HEK293 (cell line): Measurements from ENCODE around the gene AMPD1.
A peak's percentile ranks its signal among the peaks of the same experiment; 100 is the strongest.

Experiments used
- EGR2 ChIP-seq: fragments of 450-650 bp; formaldehyde crosslinking; IDR thresholded peaks from 2 replicates; pipeline ENCODE4 v1.5.1; 2016; ENCODE audit warnings: low read depth, missing biosample characterization, missing genetic modification characterization
- GLIS1 ChIP-seq: fragments of 450-650 bp; formaldehyde crosslinking; IDR thresholded peaks from 2 replicates; pipeline ENCODE4 v1.5.1; 2016; ENCODE audit warnings: missing biosample characterization, missing genetic modification characterization
- INSM2 ChIP-seq: fragments of 450-650 bp; formaldehyde crosslinking; IDR thresholded peaks from 2 replicates; pipeline ENCODE4 v1.5.1; 2016; ENCODE audit warnings: missing biosample characterization, missing genetic modification characterization
- KLF1 ChIP-seq: fragments of 450-650 bp; formaldehyde crosslinking; IDR thresholded peaks from 2 replicates; pipeline ENCODE4 v1.5.1; 2016; ENCODE audit warnings: missing biosample characterization, missing genetic modification characterization
- KLF10 ChIP-seq: fragments of 450-650 bp; IDR thresholded peaks from 2 replicates; pipeline ENCODE4 v1.5.1; 2018; ENCODE audit warnings: missing biosample characterization, mild to moderate bottlenecking, missing genetic modification characterization
- KLF16 ChIP-seq: fragments of 450-650 bp; formaldehyde crosslinking; IDR thresholded peaks from 2 replicates; pipeline ENCODE4 v1.5.1; 2017; ENCODE audit warnings: missing biosample characterization, missing genetic modification characterization
- KLF17 ChIP-seq: fragments of 450-650 bp; formaldehyde crosslinking; IDR thresholded peaks from 2 replicates; pipeline ENCODE4 v1.5.1; 2016; ENCODE audit warnings: missing biosample characterization, missing genetic modification characterization
- KLF7 ChIP-seq: fragments of 450-650 bp; formaldehyde crosslinking; IDR thresholded peaks from 2 replicates; pipeline ENCODE4 v1.5.1; 2016; ENCODE audit warnings: missing biosample characterization, missing genetic modification characterization, borderline replicate concordance
- KLF8 ChIP-seq: fragments of 450-650 bp; formaldehyde crosslinking; IDR thresholded peaks from 2 replicates; pipeline ENCODE4 v1.5.1; 2016; ENCODE audit warnings: missing biosample characterization, missing genetic modification characterization
- PRDM1 ChIP-seq: fragments of 450-650 bp; formaldehyde crosslinking; IDR thresholded peaks from 2 replicates; pipeline ENCODE4; 2016; ENCODE audit warnings: missing biosample characterization, missing genetic modification characterization
- SP2 ChIP-seq: fragments of 450-650 bp; formaldehyde crosslinking; IDR thresholded peaks from 2 replicates; pipeline ENCODE4 v1.5.1; 2016; ENCODE audit warnings: missing biosample characterization, missing genetic modification characterization
- SP7 ChIP-seq: fragments of 450-650 bp; formaldehyde crosslinking; IDR thresholded peaks from 2 replicates; pipeline ENCODE4 v1.5.1; 2016; ENCODE audit warnings: missing biosample characterization, missing genetic modification characterization
- ZBTB11 ChIP-seq: fragments of 450-650 bp; formaldehyde crosslinking; conservative IDR thresholded peaks from 2 replicates; pipeline ENCODE4 v1.5.1; 2016; ENCODE audit warnings: low read depth, missing biosample characterization, missing genetic modification characterization
- ZBTB17 ChIP-seq: fragments of 450-650 bp; formaldehyde crosslinking; IDR thresholded peaks from 2 replicates; pipeline ENCODE4 v1.5.1; 2016; ENCODE audit warnings: missing biosample characterization, missing genetic modification characterization
- ZNF138 ChIP-seq: fragments of 450-650 bp; formaldehyde crosslinking; IDR thresholded peaks from 2 replicates; pipeline ENCODE4 v1.5.1; 2016; ENCODE audit warnings: missing biosample characterization, missing genetic modification characterization, borderline replicate concordance
- ZNF169 ChIP-seq: fragments of 450-650 bp; formaldehyde crosslinking; IDR thresholded peaks from 2 replicates; pipeline ENCODE4 v1.5.1; 2016; ENCODE audit warnings: missing biosample characterization, missing genetic modification characterization
- ZNF214 ChIP-seq: fragments of 450-650 bp; formaldehyde crosslinking; IDR thresholded peaks from 2 replicates; pipeline ENCODE4 v1.5.1; 2017; ENCODE audit warnings: missing biosample characterization, mild to moderate bottlenecking, missing genetic modification characterization, borderline replicate concordance
- ZNF335 ChIP-seq: fragments of 450-650 bp; formaldehyde crosslinking; conservative IDR thresholded peaks from 2 replicates; pipeline ENCODE4 v1.5.1; 2016; ENCODE audit warnings: missing biosample characterization, missing genetic modification characterization
- ZNF341 ChIP-seq: fragments of 450-650 bp; formaldehyde crosslinking; IDR thresholded peaks from 2 replicates; pipeline ENCODE4; 2016; ENCODE audit warnings: low read depth, missing biosample characterization, missing genetic modification characterization
- ZNF518A ChIP-seq: fragments of 450-650 bp; formaldehyde crosslinking; conservative IDR thresholded peaks from 2 replicates; pipeline ENCODE4 v1.5.1; 2016; ENCODE audit warnings: low read depth, missing biosample characterization, missing genetic modification characterization
- ZNF596 ChIP-seq: fragments of 450-650 bp; IDR thresholded peaks from 2 replicates; pipeline ENCODE4 v1.5.0; 2018; ENCODE audit warnings: missing biosample characterization, mild to moderate bottlenecking, missing genetic modification characterization, moderate library complexity
- ZNF629 ChIP-seq: fragments of 450-650 bp; formaldehyde crosslinking; IDR thresholded peaks from 2 replicates; pipeline ENCODE4 v1.5.1; 2017; ENCODE audit warnings: missing biosample characterization, missing genetic modification characterization
- ZNF692 ChIP-seq: fragments of 450-650 bp; formaldehyde crosslinking; IDR thresholded peaks from 2 replicates; pipeline ENCODE4 v1.5.1; 2016; ENCODE audit warnings: missing biosample characterization, missing genetic modification characterization
- ZXDB ChIP-seq: fragments of 450-650 bp; formaldehyde crosslinking; IDR thresholded peaks from 2 replicates; pipeline ENCODE4 v1.5.1; 2016; ENCODE audit warnings: missing biosample characterization, missing genetic modification characterization

Gene AMPD1

GRCh38 chr1:114716304-114717170 is 21.2 kb upstream of the AMPD1 start, which contains the start of gene NRAS (continued):
- TF ChIP-seq ZNF518A (tag by site-specific recombination) (0 out of 2 replicates have a peak, but pooled peaks have one; percentile 44), ZNF341 (tag by site-specific recombination) (peak; percentile 41; the same call in 1 of the 2 replicates), ZXDB (tag by site-specific recombination) (peak; percentile 83), ZNF335 (tag by site-specific recombination) (peak; percentile 97), ZNF169 (tag by site-specific recombination) (no peak), KLF17 (tag by site-specific recombination) (peak; percentile 50; the same call in 1 of the 2 replicates), INSM2 (0 out of 2 replicates have a peak, but pooled peaks have one; percentile 21), ZNF692 (tag by site-specific recombination) (0 out of 2 replicates have a peak, but pooled peaks have one; percentile 43), KLF10 (tag by site-specific recombination) (peak; percentile 52; the same call in 1 of the 2 replicates), ZNF596 (tag by site-specific recombination) (no peak), PRDM1 (tag by site-specific recombination) (peak; percentile 92), ZNF214 (tag by site-specific recombination) (no peak), SP2 (tag by site-specific recombination) (peak; percentile 73), KLF16 (tag by site-specific recombination) (peak; percentile 70), ZNF629 (tag by site-specific recombination) (peak; percentile 86), KLF1 (tag by site-specific recombination) (peak; percentile 91), KLF8 (tag by site-specific recombination) (peak; percentile 98), EGR2 (tag by site-specific recombination) (0 out of 2 replicates have a peak, but pooled peaks have one; percentile 28), GLIS1 (tag by site-specific recombination) (peak; percentile 47), SP7 (tag by site-specific recombination) (peak; percentile 63), ZBTB11 (peak; percentile 85), ZBTB17 (peak; percentile 35; the same call in 1 of the 2 replicates), KLF7 (tag by site-specific recombination) (peak; percentile 97; the same call in 1 of the 2 replicates), ZNF138 (no peak)
